ENCODE data around the gene DMD. TPM values are rescaled to one million over a fixed set of nuclear protein-coding genes. Genes with fewer than 3 reads are reported as not detected.

DMD gene
- total RNA-seq, 4 donors from 2014 or later = 18.7 to 69.5 (median 38.5) TPM

GRCh38 chrX:31580227-31580626, 1631.1 kb downstream of the DMD start:
- H3K4me1 ChIP-seq = no peaks in the 10 kb centered on the region
- H3K4me3 ChIP-seq = no peak overlapping the region
- no peaks in the 10 kb centered on the region for H3K9me3 ChIP-seq
- H3K36me3 ChIP-seq = no peaks in the 10 kb centered on the region
- no peaks in the 10 kb centered on the region for H3K27me3 ChIP-seq
- DNase-seq (ENCODE audit: low spot score in 2 of 2) = no peak
- WGBS = 75% methylated on average over 4 of the region's 4 CpGs
- TF ChIP-seq EP300 (IDR thresholded peaks at IDR 0.05) = no peak
- no peak for TF ChIP-seq POLR2A (IDR thresholded peaks at IDR 0.05)
- TF ChIP-seq CTCF (IDR thresholded peaks at IDR 0.05) = no peak
- no peak for TF ChIP-seq POLR2AphosphoS5 (IDR thresholded peaks at IDR 0.05)
- H3K27ac ChIP-seq = no peak overlapping the region

DNA sequence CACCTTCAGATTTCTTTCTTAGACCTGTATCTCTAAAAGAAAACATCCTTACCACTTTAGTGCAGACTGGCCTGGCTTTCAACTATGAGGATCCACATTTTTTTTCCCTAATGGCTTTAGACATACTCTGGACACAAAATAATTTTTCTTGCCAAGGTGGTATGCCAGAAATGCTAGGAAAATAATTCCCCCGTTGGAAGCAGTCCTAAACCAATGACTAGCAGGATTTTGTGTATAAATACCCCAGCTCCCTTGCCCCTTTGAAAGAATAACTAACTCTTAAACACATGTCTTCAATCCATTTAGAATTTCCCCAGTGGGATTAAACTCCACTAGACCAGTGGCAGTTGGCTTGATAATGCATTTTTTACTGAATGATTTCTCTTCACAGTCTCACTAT, 1639.0 kb downstream of the DMD start:
- H3K27me3 ChIP-seq = no peaks in the 10 kb centered on the region
- no peaks in the 10 kb centered on the region for H3K36me3 ChIP-seq
- no peaks in the 10 kb centered on the region for H3K4me1 ChIP-seq
- no peak overlapping the region for H3K4me3 ChIP-seq
- no peaks in the 10 kb centered on the region for H3K9me3 ChIP-seq
- no peak overlapping the region for H3K27ac ChIP-seq
- TF ChIP-seq POLR2AphosphoS5 (IDR thresholded peaks at IDR 0.05) = no peak
- no peak for TF ChIP-seq EP300 (IDR thresholded peaks at IDR 0.05)
- no peak for TF ChIP-seq CTCF (IDR thresholded peaks at IDR 0.05)
- no peak for TF ChIP-seq POLR2A (IDR thresholded peaks at IDR 0.05)
- DNase-seq (ENCODE audit: low spot score in 2 of 2) = no peak
- 36% methylated on average over 1 of the region's 1 CpG for WGBS

DNA sequence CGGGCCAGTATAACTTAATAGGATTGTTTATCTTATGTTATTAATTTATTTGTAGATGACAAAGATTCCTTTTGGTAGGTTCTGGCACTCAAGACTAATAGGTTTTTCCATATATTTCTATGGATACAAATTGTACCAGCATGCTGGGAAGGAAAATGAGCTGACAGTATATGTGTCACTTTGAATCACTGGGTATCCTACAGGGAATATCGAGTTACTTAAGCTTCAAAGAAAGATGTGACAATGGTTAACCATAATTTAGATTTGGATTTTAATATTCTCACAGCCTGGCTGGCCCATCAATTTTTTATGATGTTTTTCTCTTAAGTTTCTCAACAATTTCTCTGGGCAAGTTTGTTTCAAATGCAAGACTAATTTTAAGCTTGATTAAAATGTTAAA, 1640.7 kb downstream of the DMD start:
- Histone ChIP-seq H3K36me3 (no peaks in the 10 kb centered on the region), H3K9me3 (no peaks in the 10 kb centered on the region), H3K4me1 (no peaks in the 10 kb centered on the region), H3K27ac (no peak overlapping the region), H3K4me3 (no peak overlapping the region), H3K27me3 (no peaks in the 10 kb centered on the region)
- no peak for DNase-seq (ENCODE audit: low spot score in 2 of 2)
- TF ChIP-seq POLR2AphosphoS5 (IDR thresholded peaks at IDR 0.05) = no peak
- TF ChIP-seq POLR2A (IDR thresholded peaks at IDR 0.05) = no peak
- no peak for TF ChIP-seq EP300 (IDR thresholded peaks at IDR 0.05)
- TF ChIP-seq CTCF (IDR thresholded peaks at IDR 0.05) = no peak
- 67% methylated on average over 2 of the region's 2 CpGs for WGBS

DNA sequence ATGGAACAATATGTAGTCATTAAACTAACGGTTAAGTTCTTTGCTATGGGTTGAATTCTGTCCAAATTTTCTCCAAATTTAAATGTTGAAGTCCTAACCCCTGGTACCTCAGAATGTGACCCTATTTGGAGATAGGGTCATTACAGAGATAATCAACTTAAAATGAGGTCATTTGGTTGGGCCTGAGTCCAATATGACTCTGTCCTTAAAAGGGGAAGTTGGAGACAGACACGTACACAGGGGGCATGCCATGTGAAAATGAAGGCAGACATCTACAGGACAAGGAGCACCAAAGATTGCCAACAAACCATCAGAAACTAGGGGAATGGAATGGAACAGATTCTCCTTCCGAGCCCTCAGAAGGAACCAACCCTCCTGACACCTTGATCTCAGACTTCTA, 1647.6 kb downstream of the DMD start:
- DNase-seq (ENCODE audit: low spot score in 2 of 2) = no peak
- WGBS = 66% methylated on average over 3 of the region's 3 CpGs
- H3K9me3 ChIP-seq = no peaks in the 10 kb centered on the region
- TF ChIP-seq POLR2AphosphoS5 (IDR thresholded peaks at IDR 0.05) (no peak), CTCF (IDR thresholded peaks at IDR 0.05) (no peak), EP300 (IDR thresholded peaks at IDR 0.05) (no peak), POLR2A (IDR thresholded peaks at IDR 0.05) (no peak)
- H3K27me3 ChIP-seq = no peaks in the 10 kb centered on the region
- no peak overlapping the region for H3K4me3 ChIP-seq
- H3K4me1 ChIP-seq = no peaks in the 10 kb centered on the region
- H3K36me3 ChIP-seq = no peaks in the 10 kb centered on the region
- no peak overlapping the region for H3K27ac ChIP-seq

DNA sequence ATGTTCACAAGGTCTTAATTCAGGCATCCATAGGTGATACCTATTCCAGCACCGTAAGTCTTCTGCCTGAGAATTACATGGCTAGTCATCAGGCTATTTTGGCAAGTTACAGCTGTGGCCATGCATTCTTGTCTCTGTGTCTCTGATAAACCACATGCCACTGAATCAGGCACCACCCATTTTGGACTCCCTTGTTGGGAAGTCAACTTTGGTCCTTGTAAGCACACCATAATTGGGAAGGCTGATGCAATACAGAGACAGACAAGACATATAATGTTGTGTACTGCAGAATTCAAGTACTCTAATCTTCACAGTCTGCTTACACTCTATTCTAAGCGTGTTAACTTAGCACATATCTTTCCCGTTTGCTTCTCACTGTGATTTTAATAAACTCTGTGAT, 1655.8 kb downstream of the DMD start:
- Histone ChIP-seq H3K4me1 (no peaks in the 10 kb centered on the region), H3K9me3 (no peaks in the 10 kb centered on the region), H3K36me3 (no peaks in the 10 kb centered on the region), H3K4me3 (no peak overlapping the region), H3K27me3 (no peaks in the 10 kb centered on the region), H3K27ac (no peak overlapping the region)
- TF ChIP-seq POLR2AphosphoS5 (IDR thresholded peaks at IDR 0.05) (no peak), CTCF (IDR thresholded peaks at IDR 0.05) (no peak), EP300 (IDR thresholded peaks at IDR 0.05) (no peak), POLR2A (IDR thresholded peaks at IDR 0.05) (no peak)
- no peak for DNase-seq (ENCODE audit: low spot score in 2 of 2)
- 89% methylated on average over 3 of the region's 3 CpGs for WGBS
